ENCODE data around the gene GDPD3. TPM values are rescaled to one million over a fixed set of nuclear protein-coding genes. Genes with fewer than 3 reads are reported as not detected.

The GDPD3 gene
- total and polyA plus RNA-seq, 10 of the 15 experiments (the other 5 are each of a cell fraction or from before 2014, with no cell fraction given) = 0.29 to 3.3 (median 0.97) TPM

DNA sequence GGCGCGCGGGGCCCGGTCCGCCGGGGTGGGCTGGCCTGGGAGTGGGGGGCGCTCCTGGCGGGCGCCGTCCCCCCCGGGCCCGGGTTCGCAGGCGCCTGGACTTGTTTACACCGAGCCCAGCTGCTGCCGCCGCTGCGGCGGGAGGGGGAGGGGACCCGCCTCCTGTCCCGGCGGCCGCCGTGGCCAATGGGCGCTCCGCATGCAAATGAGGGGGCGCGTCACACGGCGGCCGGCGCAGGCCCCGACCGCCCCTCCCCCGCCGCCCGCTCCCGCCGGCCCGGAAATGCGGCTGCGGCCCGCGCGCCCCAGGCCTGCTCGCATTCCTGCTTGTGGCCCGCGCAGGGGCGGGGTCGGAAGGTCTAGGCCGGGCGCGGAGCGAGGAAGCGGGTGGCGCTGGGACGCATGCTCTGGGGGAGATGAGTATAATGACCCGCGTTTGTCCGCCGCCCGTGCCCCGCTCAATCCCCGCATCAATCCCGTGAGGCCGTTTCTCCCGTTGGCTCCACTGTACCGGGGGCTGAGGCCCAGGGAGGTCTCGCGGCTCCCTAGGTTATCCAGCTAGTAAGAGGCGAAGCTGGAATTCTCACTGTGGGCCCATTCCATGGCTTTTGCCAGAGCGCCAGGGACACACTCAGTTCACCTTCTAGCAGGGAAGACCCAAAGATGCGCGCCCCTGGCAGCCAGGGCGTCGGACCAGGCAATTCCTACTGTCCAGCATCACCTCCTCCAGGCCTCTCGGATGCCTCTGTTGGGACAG lies 17.1 kb downstream of the GDPD3 start, which contains the start of gene YPEL3 (continued):
- peak; percentile 80 for TF ChIP-seq GATAD2B (conservative IDR thresholded peaks at IDR 0.05; ENCODE audit: low read depth)
- no peak for TF ChIP-seq PAX8 (IDR thresholded peaks at IDR 0.05)
- TF ChIP-seq RAD51 (IDR thresholded peaks at IDR 0.05) = no peak
- no peak for TF ChIP-seq NFYA (IDR thresholded peaks at IDR 0.05; ENCODE audit: borderline replicate concordance, low read depth, low read length)
- TF ChIP-seq ESRRA (IDR thresholded peaks at IDR 0.05; ENCODE audit: low read length) = no peak
- no peak for TF ChIP-seq STAT3 (IDR thresholded peaks at IDR 0.05; ENCODE audit: low read depth, low read length)
- peak; percentile 44; the same call in 1 of the 2 replicates for TF ChIP-seq FOXK2 (IDR thresholded peaks at IDR 0.05)
- peak; percentile 20 for TF ChIP-seq SP1 (IDR thresholded peaks at IDR 0.05; ENCODE audit: low read depth, low read length)
- TF ChIP-seq PML (IDR thresholded peaks at IDR 0.05; ENCODE audit: low read length) = no peak
- no peak for TF ChIP-seq CREM (IDR thresholded peaks at IDR 0.05; ENCODE audit: low read depth)
- peak; percentile 86 for TF ChIP-seq POLR2A (IDR thresholded peaks at IDR 0.05; ENCODE audit: low read depth, low read length)
- TF ChIP-seq HDGF (IDR thresholded peaks at IDR 0.05) = peak; percentile 59; the same call in 1 of the 2 replicates
- TF ChIP-seq, protein P1, sequence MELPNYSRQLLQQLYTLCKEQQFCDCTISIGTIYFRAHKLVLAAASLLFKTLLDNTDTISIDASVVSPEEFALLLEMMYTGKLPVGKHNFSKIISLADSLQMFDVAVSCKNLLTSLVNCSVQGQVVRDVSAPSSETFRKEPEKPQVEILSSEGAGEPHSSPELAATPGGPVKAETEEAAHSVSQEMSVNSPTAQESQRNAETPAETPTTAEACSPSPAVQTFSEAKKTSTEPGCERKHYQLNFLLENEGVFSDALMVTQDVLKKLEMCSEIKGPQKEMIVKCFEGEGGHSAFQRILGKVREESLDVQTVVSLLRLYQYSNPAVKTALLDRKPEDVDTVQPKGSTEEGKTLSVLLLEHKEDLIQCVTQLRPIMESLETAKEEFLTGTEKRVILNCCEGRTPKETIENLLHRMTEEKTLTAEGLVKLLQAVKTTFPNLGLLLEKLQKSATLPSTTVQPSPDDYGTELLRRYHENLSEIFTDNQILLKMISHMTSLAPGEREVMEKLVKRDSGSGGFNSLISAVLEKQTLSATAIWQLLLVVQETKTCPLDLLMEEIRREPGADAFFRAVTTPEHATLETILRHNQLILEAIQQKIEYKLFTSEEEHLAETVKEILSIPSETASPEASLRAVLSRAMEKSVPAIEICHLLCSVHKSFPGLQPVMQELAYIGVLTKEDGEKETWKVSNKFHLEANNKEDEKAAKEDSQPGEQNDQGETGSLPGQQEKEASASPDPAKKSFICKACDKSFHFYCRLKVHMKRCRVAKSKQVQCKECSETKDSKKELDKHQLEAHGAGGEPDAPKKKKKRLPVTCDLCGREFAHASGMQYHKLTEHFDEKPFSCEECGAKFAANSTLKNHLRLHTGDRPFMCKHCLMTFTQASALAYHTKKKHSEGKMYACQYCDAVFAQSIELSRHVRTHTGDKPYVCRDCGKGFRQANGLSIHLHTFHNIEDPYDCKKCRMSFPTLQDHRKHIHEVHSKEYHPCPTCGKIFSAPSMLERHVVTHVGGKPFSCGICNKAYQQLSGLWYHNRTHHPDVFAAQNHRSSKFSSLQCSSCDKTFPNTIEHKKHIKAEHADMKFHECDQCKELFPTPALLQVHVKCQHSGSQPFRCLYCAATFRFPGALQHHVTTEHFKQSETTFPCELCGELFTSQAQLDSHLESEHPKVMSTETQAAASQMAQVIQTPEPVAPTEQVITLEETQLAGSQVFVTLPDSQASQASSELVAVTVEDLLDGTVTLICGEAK (IDR thresholded peaks at IDR 0.05; ENCODE audit: borderline replicate concordance) = 0 out of 2 replicates have a peak, but pooled peaks have one; percentile 54
- TF ChIP-seq SIN3A (IDR thresholded peaks at IDR 0.05; ENCODE audit: low read depth, low read length) = peak; percentile 96
- no peak for TF ChIP-seq ZNF274 (IDR thresholded peaks at IDR 0.05; ENCODE audit: insufficient read depth, insufficient read length)
- peak; percentile 90; the same call in 2 of the 3 replicates for TF ChIP-seq POU2F2 (IDR thresholded peaks at IDR 0.05; ENCODE audit: borderline replicate concordance, low read depth, low read length)
- TF ChIP-seq BACH1 (IDR thresholded peaks at IDR 0.05; ENCODE audit: borderline replicate concordance) = peak; percentile 26
- no peak for TF ChIP-seq MYB (IDR thresholded peaks at IDR 0.05; ENCODE audit: borderline replicate concordance, low read depth, low read length)
- TF ChIP-seq RBBP5 (conservative IDR thresholded peaks at IDR 0.05) = no peak
- TF ChIP-seq BRCA1 (IDR thresholded peaks at IDR 0.05; ENCODE audit: low read depth, low read length) = no peak
- TF ChIP-seq RUNX3 (IDR thresholded peaks at IDR 0.05; ENCODE audit: low read length) = 0 out of 2 replicates have a peak, but pooled peaks have one; percentile 11
- TF ChIP-seq TCF12 (IDR thresholded peaks at IDR 0.05; ENCODE audit: low read depth, low read length) = peak; percentile 92
- peak; percentile 46 for TF ChIP-seq PBX3 (IDR thresholded peaks at IDR 0.05; ENCODE audit: insufficient replicate concordance, low read depth, low read length)
- no peak for TF ChIP-seq SPI1 (IDR thresholded peaks at IDR 0.05; ENCODE audit: borderline replicate concordance, insufficient read depth, low read depth, low read length)
- TF ChIP-seq NRF1 (conservative IDR thresholded peaks at IDR 0.05; ENCODE audit: low read depth, low read length) = no peak
- no peak for TF ChIP-seq CEBPB (IDR thresholded peaks at IDR 0.05; ENCODE audit: borderline replicate concordance in 1 of 2, low read depth in 2 of 2, low read length in 2 of 2)
- 0 out of 2 replicates have a peak, but pooled peaks have one; percentile 11 for TF ChIP-seq POLR2AphosphoS2 (IDR thresholded peaks at IDR 0.05; ENCODE audit: low read depth, low read length)
- peak in 1 of 2 experiments; percentile 27; a peak in 1 of 3 replicates for TF ChIP-seq EGR1 (IDR thresholded peaks at IDR 0.05; ENCODE audit: borderline replicate concordance in 1 of 2, low read depth in 2 of 2, low read length in 2 of 2)
